ENCODE data around the gene ETS1. TPM values are rescaled to one million over a fixed set of nuclear protein-coding genes. Genes with fewer than 3 reads are reported as not detected.

Gene ETS1
- total RNA-seq, 1 donor from 2014 or later, result 0.54 TPM

DNA sequence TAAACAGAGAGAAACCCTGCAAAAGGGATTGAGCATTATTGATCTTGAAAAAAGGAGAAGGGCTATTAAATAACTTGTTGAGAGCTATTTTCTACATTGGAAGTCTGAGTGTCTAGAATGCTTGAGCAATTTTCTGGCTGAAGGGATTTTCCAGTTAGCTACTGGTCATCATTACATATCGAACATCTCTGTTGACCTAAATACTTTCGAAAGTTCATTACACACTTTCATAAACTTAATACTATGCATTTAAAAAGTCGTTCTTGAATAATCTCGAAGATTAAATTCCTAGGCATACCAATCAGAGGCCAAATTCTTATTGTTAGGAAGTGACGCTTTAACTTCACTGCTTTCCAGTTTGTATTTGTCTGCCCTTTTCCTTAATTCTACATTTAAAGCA lies 13.7 kb downstream of the ETS1 start:
- Histone ChIP-seq H3K79me2 (ENCODE audit: low read depth) (no peaks in the 10 kb centered on the region), H3K27me3 (no peaks in the 10 kb centered on the region), H4K20me1 (ENCODE audit: low read depth) (no peaks in the 10 kb centered on the region), H3K4me1 (peaks cover 14% of the 10 kb centered on the region), H3K36me3 (no peaks in the 10 kb centered on the region), H3K9me3 (ENCODE audit: low read depth) (no peaks in the 10 kb centered on the region), H3K9ac (no peak overlapping the region), H2AFZ (replicated peaks) (no peak overlapping the region), H3K4me2 (no peak overlapping the region), H3F3A (ENCODE audit: low read depth) (no peaks in the 10 kb centered on the region), H3K27ac (no peak overlapping the region), H3K4me3 (no peak overlapping the region)
- TF ChIP-seq EZH2phosphoT487 (IDR thresholded peaks at IDR 0.05), result no peak
- TF ChIP-seq EZH2 (IDR thresholded peaks at IDR 0.05), result no peak
- TF ChIP-seq CTCF (IDR thresholded peaks at IDR 0.05), result no peak
- Mint-ChIP-seq H3K4me1 (peaks cover 2% of the 10 kb centered on the region), H3K27ac (no peak overlapping the region), H3K27me3 (ENCODE audit: insufficient read depth, low read depth) (no peaks in the 10 kb centered on the region), H3K4me3 (no peak overlapping the region), H3K36me3 (no peaks in the 10 kb centered on the region), H3K9me3 (peaks cover 2% of the 10 kb centered on the region)
- DNase-seq (ENCODE audit: low spot score), result no peak

DNA sequence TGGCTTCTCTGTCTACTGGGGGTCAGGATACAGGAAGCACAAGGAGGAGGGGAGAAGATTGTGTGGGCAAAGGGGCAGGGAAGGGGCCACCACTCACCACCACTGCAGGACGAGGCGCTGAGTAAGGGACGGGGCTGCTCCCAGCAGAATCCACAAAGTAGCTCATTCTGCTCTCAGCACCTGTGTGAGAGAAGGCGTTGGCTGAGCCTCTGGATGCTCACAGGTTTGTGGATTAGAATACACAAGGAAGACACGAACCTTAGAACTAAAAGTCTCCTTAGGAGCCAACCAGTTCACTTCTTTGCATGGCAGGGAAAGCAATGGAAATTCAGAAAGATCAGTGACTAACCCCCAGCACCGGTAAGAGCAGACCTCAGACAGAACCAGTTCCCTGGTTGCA lies 14.4 kb downstream of the ETS1 start:
- Mint-ChIP-seq H3K27me3 (ENCODE audit: insufficient read depth, low read depth) (peaks cover 3% of the 10 kb centered on the region), H3K36me3 (no peaks in the 10 kb centered on the region), H3K4me1 (peaks cover 9% of the 10 kb centered on the region), H3K9me3 (peaks cover 2% of the 10 kb centered on the region), H3K4me3 (no peak overlapping the region), H3K27ac (no peak overlapping the region)
- H3K9me3 ChIP-seq (ENCODE audit: low read depth), result no peaks in the 10 kb centered on the region
- H3K36me3 ChIP-seq, result no peaks in the 10 kb centered on the region
- no peak for DNase-seq (ENCODE audit: low spot score)
- no peaks in the 10 kb centered on the region for H3K79me2 ChIP-seq (ENCODE audit: low read depth)
- H3K4me2 ChIP-seq, result no peak overlapping the region
- H3K4me1 ChIP-seq, result peaks cover 17% of the 10 kb centered on the region
- no peak overlapping the region for H3K9ac ChIP-seq
- H3K4me3 ChIP-seq, result no peak overlapping the region
- no peak for TF ChIP-seq CTCF (IDR thresholded peaks at IDR 0.05)
- no peak for TF ChIP-seq EZH2phosphoT487 (IDR thresholded peaks at IDR 0.05)
- no peak for TF ChIP-seq EZH2 (IDR thresholded peaks at IDR 0.05)
- H4K20me1 ChIP-seq (ENCODE audit: low read depth), result no peaks in the 10 kb centered on the region
- H3K27ac ChIP-seq, result no peak overlapping the region
- no peaks in the 10 kb centered on the region for H3K27me3 ChIP-seq
- H3F3A ChIP-seq (ENCODE audit: low read depth), result no peaks in the 10 kb centered on the region
- H2AFZ ChIP-seq (replicated peaks), result no peak overlapping the region

DNA sequence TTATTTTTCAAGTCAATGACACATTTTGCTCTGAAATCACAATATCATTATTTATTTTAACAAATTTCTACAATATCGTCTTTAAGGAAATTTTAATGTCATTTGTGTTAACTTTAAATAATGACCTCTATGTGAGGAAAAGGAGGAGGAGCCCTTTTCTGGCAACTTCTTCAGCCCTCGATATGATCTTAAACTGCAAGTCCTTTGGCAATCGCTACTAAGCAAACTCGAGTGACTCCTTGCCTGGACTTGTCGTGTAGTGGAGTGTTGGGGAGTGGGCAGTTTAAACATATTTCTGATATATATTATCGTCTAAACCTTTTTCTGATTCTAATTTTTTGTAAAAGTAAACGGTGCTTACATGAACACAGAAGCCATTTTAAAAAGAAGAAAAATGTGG lies 16.7 kb downstream of the ETS1 start:
- H3K4me3 Mint-ChIP-seq, result no peak overlapping the region
- peaks cover 10% of the 10 kb centered on the region for H3K4me1 Mint-ChIP-seq
- Histone ChIP-seq H3K27me3 (no peaks in the 10 kb centered on the region), H3K27ac (no peak overlapping the region), H3K9ac (no peak overlapping the region), H2AFZ (replicated peaks) (no peak overlapping the region), H3K79me2 (ENCODE audit: low read depth) (no peaks in the 10 kb centered on the region), H3K36me3 (no peaks in the 10 kb centered on the region), H3K4me3 (no peak overlapping the region), H3K4me1 (peaks cover 6% of the 10 kb centered on the region), H4K20me1 (ENCODE audit: low read depth) (no peaks in the 10 kb centered on the region), H3K9me3 (ENCODE audit: low read depth) (no peaks in the 10 kb centered on the region), H3F3A (ENCODE audit: low read depth) (no peaks in the 10 kb centered on the region), H3K4me2 (no peak overlapping the region)
- peaks cover 2% of the 10 kb centered on the region for H3K9me3 Mint-ChIP-seq
- H3K27me3 Mint-ChIP-seq (ENCODE audit: insufficient read depth, low read depth), result peaks cover 5% of the 10 kb centered on the region
- DNase-seq (ENCODE audit: low spot score), result no peak
- TF ChIP-seq EZH2phosphoT487 (IDR thresholded peaks at IDR 0.05) (no peak), CTCF (IDR thresholded peaks at IDR 0.05) (no peak), EZH2 (IDR thresholded peaks at IDR 0.05) (no peak)
- no peaks in the 10 kb centered on the region for H3K36me3 Mint-ChIP-seq
- no peak overlapping the region for H3K27ac Mint-ChIP-seq
